SU-DHL-6 (cell line): ENCODE results near the gene CELSR3.

Experiments used
- H2AFZ ChIP-seq: fragments of 200-600 bp; sonication (generic); 2 replicates; pipeline ENCODE4 v1.6.1; 2014; ENCODE audit warnings: low read depth, mild to moderate bottlenecking, moderate library complexity, mixed read lengths, antibody characterized with exemption, low read length; ENCODE audit not compliant: severe bottlenecking
- H3F3A ChIP-seq: fragments of 200-600 bp; shearing (Covaris generic); 2 replicates; pipeline ENCODE4 v1.6.0; 2016; ENCODE audit warnings: antibody characterized with exemption, mild to moderate bottlenecking; ENCODE audit not compliant: insufficient read depth
- H3K27ac ChIP-seq: fragments of 200-600 bp; sonication (generic); 2 replicates; pipeline ENCODE4 v1.5.1; 2016; ENCODE audit warnings: low read depth, mild to moderate bottlenecking, low read length, moderate library complexity, mixed read lengths
- H3K27me3 ChIP-seq: fragments of 200-600 bp; sonication (generic), shearing (Covaris generic); 2 replicates; pipeline ENCODE4 v1.6.0; 2014; ENCODE audit warnings: mild to moderate bottlenecking, low read length
- H3K36me3 ChIP-seq: fragments of 200-600 bp; sonication (generic); 2 replicates; pipeline ENCODE4 v1.6.1; 2014; ENCODE audit warnings: mild to moderate bottlenecking, low read length, mixed read lengths
- H3K4me2 ChIP-seq: fragments of 300-600, 200-600 bp; shearing (Covaris generic), sonication (generic); 2 replicates; pipeline ENCODE4 v1.6.0; 2014; ENCODE audit warnings: low read length, low read depth, mild to moderate bottlenecking; ENCODE audit not compliant: poor library complexity, severe bottlenecking
- H3K4me3 ChIP-seq: fragments of 200-600 bp; sonication (generic); 2 replicates; pipeline ENCODE4 v1.5.1; 2014; ENCODE audit warnings: antibody characterized with exemption, low read length, mild to moderate bottlenecking, mixed read lengths; ENCODE audit not compliant: insufficient read depth, poor library complexity, severe bottlenecking
- H3K79me2 ChIP-seq: fragments of 200-600 bp; sonication (generic); 2 replicates; pipeline ENCODE4 v1.6.1; 2014; ENCODE audit warnings: mild to moderate bottlenecking, low read length, moderate library complexity; ENCODE audit not compliant: insufficient read depth
- H3K9ac ChIP-seq: fragments of 200-600 bp; sonication (generic); 2 replicates; pipeline ENCODE4 v1.7.0; 2014; ENCODE audit warnings: mild to moderate bottlenecking, low read length
- H3K9me2 ChIP-seq: fragments of 200-600 bp; sonication (generic); replicated peaks from 2 replicates; pipeline ENCODE4 v1.6.1; 2014; ENCODE audit warnings: low read length; ENCODE audit not compliant: insufficient read depth
- H3K9me3 ChIP-seq: fragments of 200-600 bp; sonication (generic); 2 replicates; pipeline ENCODE4 v1.6.1; 2014; ENCODE audit warnings: low read length, mixed read lengths; ENCODE audit not compliant: insufficient read depth
- H4K20me1 ChIP-seq: fragments of 200-600 bp; sonication (generic); 2 replicates; pipeline ENCODE4 v1.6.1; 2014; ENCODE audit warnings: low read depth, mild to moderate bottlenecking, antibody characterized with exemption, low read length, moderate library complexity, mixed read lengths
- EZH2phosphoT487 ChIP-seq: fragments of 200-600 bp; sonication (generic), shearing (Covaris generic); conservative IDR thresholded peaks from 2 replicates; pipeline ENCODE4 v1.6.1; 2018; ENCODE audit warnings: mild to moderate bottlenecking, antibody characterized with exemption, low read length, moderate library complexity, mixed read lengths
- TF ChIP-seq, protein P1 (sequence below): fragments of 200-600 bp; sonication (generic); IDR thresholded peaks from one replicate; pipeline ENCODE4 v1.5.1; 2017; ENCODE audit warnings: antibody characterized with exemption, mild to moderate bottlenecking, low read length, moderate library complexity; ENCODE audit not compliant: insufficient read depth, poor library complexity, severe bottlenecking

CELSR3 gene

DNA sequence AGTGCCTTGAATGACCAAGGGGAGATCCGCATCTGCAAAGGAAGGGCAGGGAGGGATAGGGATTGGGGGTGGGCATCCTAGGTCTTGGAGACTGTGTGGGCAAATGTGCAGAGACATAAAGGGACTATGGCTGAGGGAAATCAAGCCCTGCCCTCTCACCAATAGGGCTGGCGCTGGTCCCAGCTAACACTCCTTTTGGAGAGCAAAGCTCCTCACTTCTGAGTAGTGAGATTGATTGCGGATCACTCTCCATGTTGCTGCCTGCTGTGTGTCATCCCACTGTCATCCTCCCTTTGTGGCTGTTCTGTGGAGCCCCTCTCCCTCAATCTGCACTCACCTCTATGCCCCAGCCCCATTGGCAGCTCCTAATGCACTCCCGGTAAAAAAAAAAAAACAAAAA, 2.2 kb upstream of the CELSR3 start:
- TF ChIP-seq, protein P1, sequence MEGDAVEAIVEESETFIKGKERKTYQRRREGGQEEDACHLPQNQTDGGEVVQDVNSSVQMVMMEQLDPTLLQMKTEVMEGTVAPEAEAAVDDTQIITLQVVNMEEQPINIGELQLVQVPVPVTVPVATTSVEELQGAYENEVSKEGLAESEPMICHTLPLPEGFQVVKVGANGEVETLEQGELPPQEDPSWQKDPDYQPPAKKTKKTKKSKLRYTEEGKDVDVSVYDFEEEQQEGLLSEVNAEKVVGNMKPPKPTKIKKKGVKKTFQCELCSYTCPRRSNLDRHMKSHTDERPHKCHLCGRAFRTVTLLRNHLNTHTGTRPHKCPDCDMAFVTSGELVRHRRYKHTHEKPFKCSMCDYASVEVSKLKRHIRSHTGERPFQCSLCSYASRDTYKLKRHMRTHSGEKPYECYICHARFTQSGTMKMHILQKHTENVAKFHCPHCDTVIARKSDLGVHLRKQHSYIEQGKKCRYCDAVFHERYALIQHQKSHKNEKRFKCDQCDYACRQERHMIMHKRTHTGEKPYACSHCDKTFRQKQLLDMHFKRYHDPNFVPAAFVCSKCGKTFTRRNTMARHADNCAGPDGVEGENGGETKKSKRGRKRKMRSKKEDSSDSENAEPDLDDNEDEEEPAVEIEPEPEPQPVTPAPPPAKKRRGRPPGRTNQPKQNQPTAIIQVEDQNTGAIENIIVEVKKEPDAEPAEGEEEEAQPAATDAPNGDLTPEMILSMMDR: no peak
- no peak for TF ChIP-seq EZH2phosphoT487
- no peaks in the 10 kb centered on the region for H3K36me3 ChIP-seq
- H3K27ac ChIP-seq: no peak overlapping the region
- no peak overlapping the region for H3K4me3 ChIP-seq
- no peaks in the 10 kb centered on the region for H3K9me2 ChIP-seq
- H2AFZ ChIP-seq: no peak overlapping the region
- no peaks in the 10 kb centered on the region for H3K79me2 ChIP-seq
- no peak overlapping the region for H3K4me2 ChIP-seq
- no peaks in the 10 kb centered on the region for H3F3A ChIP-seq
- H3K27me3 ChIP-seq: no peaks in the 10 kb centered on the region
- no peak overlapping the region for H3K9ac ChIP-seq
- no peaks in the 10 kb centered on the region for H4K20me1 ChIP-seq
- no peaks in the 10 kb centered on the region for H3K9me3 ChIP-seq

DNA sequence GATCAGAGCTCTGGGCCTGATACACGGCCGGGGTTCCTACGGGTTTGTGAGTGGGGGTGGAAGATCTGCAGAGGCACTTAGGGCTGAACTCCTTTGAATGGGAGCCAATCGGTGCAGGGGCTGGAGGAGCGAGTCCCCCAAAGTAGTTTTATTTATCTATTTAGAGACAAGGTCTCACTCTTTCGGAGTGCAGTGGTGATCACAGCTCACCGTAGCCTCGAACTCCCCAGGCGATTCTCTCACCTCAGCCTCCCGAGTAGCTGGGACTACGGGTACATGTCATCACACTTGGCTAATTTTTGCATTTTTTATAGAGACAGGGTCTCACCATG, 1.6 kb upstream of the CELSR3 start:
- no peak for TF ChIP-seq EZH2phosphoT487
- TF ChIP-seq, protein P1: no peak
- Histone ChIP-seq H3K4me2 (peak overlapping the region; percentile 19), H3K4me3 (no peak overlapping the region), H3K9me3 (no peaks in the 10 kb centered on the region), H3F3A (no peaks in the 10 kb centered on the region), H3K79me2 (no peaks in the 10 kb centered on the region), H3K9me2 (no peaks in the 10 kb centered on the region), H3K9ac (no peak overlapping the region), H2AFZ (no peak overlapping the region), H3K36me3 (no peaks in the 10 kb centered on the region), H3K27me3 (no peaks in the 10 kb centered on the region), H4K20me1 (no peaks in the 10 kb centered on the region), H3K27ac (no peak overlapping the region)

DNA sequence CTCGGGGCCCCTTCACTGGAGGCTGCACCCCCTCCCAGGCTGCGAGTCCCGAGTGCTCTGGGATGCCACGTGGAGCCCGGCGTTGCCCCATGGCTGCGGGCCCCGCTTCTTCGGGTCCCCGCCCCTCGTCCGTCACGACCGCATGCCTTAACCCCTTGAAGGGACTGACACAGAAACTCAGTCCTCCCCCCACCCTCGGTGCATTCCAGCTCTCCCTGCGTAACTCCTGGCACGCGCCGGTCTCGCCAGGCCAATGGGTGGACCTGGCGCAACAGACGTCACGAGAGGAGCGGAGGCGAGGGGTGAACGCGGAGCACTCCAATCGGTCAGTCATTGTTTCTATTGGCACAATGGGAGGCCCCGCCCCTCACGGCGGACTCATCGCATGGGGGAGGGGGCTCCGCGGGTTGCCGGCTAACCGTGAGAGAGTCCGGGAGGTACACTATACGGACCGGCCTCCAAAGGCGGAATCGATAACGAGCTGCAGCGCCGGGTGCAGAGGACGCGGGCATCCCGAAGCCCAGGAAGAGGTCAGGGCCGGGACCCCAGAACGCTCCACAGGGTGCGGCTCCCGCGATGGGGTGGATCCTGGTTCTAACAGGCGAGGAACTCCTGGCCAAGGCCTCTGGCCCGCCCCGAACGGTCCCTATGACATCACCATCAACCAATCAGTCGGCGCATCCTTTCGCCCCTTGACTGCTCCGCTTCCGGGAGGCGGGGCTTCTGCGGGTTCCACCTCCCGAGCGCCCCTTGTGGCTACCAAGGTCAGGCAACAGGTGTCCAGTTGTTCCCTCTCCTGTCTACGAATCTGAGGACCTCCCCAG, 1.0 kb upstream of the CELSR3 start:
- Histone ChIP-seq H3K9me3 (no peaks in the 10 kb centered on the region), H3K4me3 (peak overlapping the region; percentile 49), H3K27me3 (no peaks in the 10 kb centered on the region), H3F3A (0 out of 2 replicates have a peak, but pooled peaks cover 3% of the 10 kb centered on the region), H4K20me1 (no peaks in the 10 kb centered on the region), H3K4me2 (peak overlapping the region; percentile 47), H3K79me2 (no peaks in the 10 kb centered on the region), H3K9me2 (no peaks in the 10 kb centered on the region), H3K9ac (peak overlapping the region; percentile 60), H3K27ac (peak overlapping the region; percentile 57), H3K36me3 (no peaks in the 10 kb centered on the region), H2AFZ (peak overlapping the region; percentile 4)
- TF ChIP-seq, protein P1: peak; percentile 53
- no peak for TF ChIP-seq EZH2phosphoT487
